ENCODE measurements around the gene PRPF39. TPM values are rescaled to one million over a fixed set of nuclear protein-coding genes. Genes with fewer than 3 reads are reported as not detected.

The PRPF39 gene
- total and polyA plus RNA-seq, 2 of the 13 experiments (the other 11 are each of a cell fraction or from before 2014, with no cell fraction given), result 44.2 to 65.0 TPM

- in situ Hi-C loops (cut with HindIII; ENCODE audit: extremely low pct_ligation_motif_present, low pct_unique_long_range_greater_than_20kb), result no loop called here
- peak overlapping the region; percentile 55 for H3K27ac ChIP-seq (ENCODE audit: extremely low read length, insufficient read depth, low read length)
- H3K9me3 ChIP-seq (ENCODE audit: low read length), result no peaks in the 10 kb centered on the region
- no peaks in the 10 kb centered on the region for H3K27me3 ChIP-seq (ENCODE audit: control insufficient read depth in 1 of 2, insufficient read depth in 2 of 2, low read length in 2 of 2)
- no peak overlapping the region; a peak in 1 of 6 replicates for H3K4me3 ChIP-seq (replicated peaks in 1 of 3; ENCODE audit: insufficient read depth in 1 of 3, low read depth in 2 of 3, low read length in 3 of 3)
- no peak for DNase-seq (ENCODE audit: low spot score)
- peak; percentile 27; the same call in 2 of the 3 replicates for ATAC-seq
- H3K79me2 ChIP-seq (ENCODE audit: insufficient read depth, low read length), result no peaks in the 10 kb centered on the region
- no peak overlapping the region for H2AFZ ChIP-seq (ENCODE audit: low read length)
- CTCF ChIA-PET (ENCODE audit: low intra/inter-chr PET ratio, low total read pairs), result no interaction called here
- no peaks in the 10 kb centered on the region; a peak in 1 of 5 replicates for H3K36me3 ChIP-seq (replicated peaks in 1 of 2; ENCODE audit: control insufficient read depth in 1 of 2, insufficient read depth in 2 of 2, low read length in 2 of 2)
- intact Hi-C loops (cut with micrococcal nuclease; ENCODE audit: unreplicated experiment), result loop anchor here (2.0 kb wide), 1 partner anchor 77 kb away; the partner anchor contains the start of genes FANCM and FKBP3
- no peak overlapping the region for H3K9ac ChIP-seq (ENCODE audit: insufficient read depth, low read depth, low read length)
- H3K4me2 ChIP-seq (ENCODE audit: low read depth, low read length), result peak overlapping the region; percentile 28
- no TSS peak for BruUV-seq (replicated peaks)
- TF ChIP-seq ZKSCAN5 (CRISPR knock-in tag; IDR thresholded peaks at IDR 0.05) (no peak), ZFP90 (CRISPR knock-in tag; IDR thresholded peaks at IDR 0.05; ENCODE audit: borderline replicate concordance) (peak; percentile 88), ZNF296 (CRISPR knock-in tag; conservative IDR thresholded peaks at IDR 0.05) (no peak), HES4 (CRISPR knock-in tag; IDR thresholded peaks at IDR 0.05; ENCODE audit: borderline replicate concordance) (no peak), ZNF572 (CRISPR knock-in tag; IDR thresholded peaks at IDR 0.05) (no peak), ZNF770 (CRISPR knock-in tag; IDR thresholded peaks at IDR 0.05) (peak; percentile 89), GLMP (CRISPR knock-in tag; IDR thresholded peaks at IDR 0.05; ENCODE audit: borderline replicate concordance) (no peak), SKIL (CRISPR knock-in tag; IDR thresholded peaks at IDR 0.05; ENCODE audit: borderline replicate concordance) (no peak), ZSCAN30 (CRISPR knock-in tag; IDR thresholded peaks at IDR 0.05) (no peak), TFDP2 (CRISPR knock-in tag; IDR thresholded peaks at IDR 0.05) (no peak), ZNF891 (CRISPR knock-in tag; IDR thresholded peaks at IDR 0.05) (no peak), ZNF761 (CRISPR knock-in tag; conservative IDR thresholded peaks at IDR 0.05) (no peak), SP1 (IDR thresholded peaks at IDR 0.05) (no peak), SP1 (CRISPR knock-in tag; IDR thresholded peaks at IDR 0.05) (no peak)
- no peaks in the 10 kb centered on the region for H4K20me1 ChIP-seq (ENCODE audit: insufficient read depth, low read length)
- 66% methylated on average over 2 of the region's 2 CpGs for WGBS (ENCODE audit: low lambda C conversion rate)
- FAIRE-seq, result no peak
- peaks cover 34% of the 10 kb centered on the region for H3K4me1 ChIP-seq (ENCODE audit: insufficient read depth, low read length)
- POLR2A ChIA-PET, result interaction anchor here (1.5 kb wide), 1 partner anchor 95 kb away, joined by 4 read pairs; the partner anchor contains the start of genes KLHL28 and TOGARAM1
Observed at GRCh38 chr14:45057349-45057748, 26.6 kb upstream of the PRPF39 start.

Measured in HepG2 (cell line).